Parathyroid adenoma (tissue), 2 donors: Measurements from ENCODE around the gene PIP5K1C.

Experiments used
- H2AFZ ChIP-seq: fragments of 300-600 bp; sonication (generic); one replicate; pipeline ENCODE4 v1.7.0; 2017; ENCODE audit warnings: antibody characterized with exemption, mild to moderate bottlenecking
- H3K27ac ChIP-seq: fragments of 300-600 bp; sonication (generic); one replicate; pipeline ENCODE4 v1.7.0; 2017
- H3K27me3 ChIP-seq: fragments of 300-600 bp; sonication (generic); one replicate; pipeline ENCODE4 v1.7.0; 2017; ENCODE audit warnings: low read length; ENCODE audit not compliant: control insufficient read depth, insufficient read depth
- H3K36me3 ChIP-seq: fragments of 300-600 bp; sonication (generic); one replicate; pipeline ENCODE4 v1.7.0; 2017; ENCODE audit warnings: low read length; ENCODE audit not compliant: control insufficient read depth, insufficient read depth
- H3K4me1 ChIP-seq: fragments of 300-600 bp; sonication (generic); one replicate; pipeline ENCODE4 v1.7.0; 2017; ENCODE audit warnings: control low read depth
- H3K4me2 ChIP-seq: fragments of 300-600 bp; sonication (generic); one replicate; pipeline ENCODE4 v1.7.0; 2017; ENCODE audit warnings: low read length
- H3K4me3 ChIP-seq: fragments of 300-600 bp; sonication (generic); one replicate; pipeline ENCODE4 v1.7.0; 2017; ENCODE audit warnings: low read depth, low read length
- H3K79me2 ChIP-seq: fragments of 300-600 bp; sonication (generic); one replicate; pipeline ENCODE4 v1.7.0; 2017; ENCODE audit warnings: control low read depth
- H3K9ac ChIP-seq: fragments of 300-600 bp; sonication (generic); one replicate; pipeline ENCODE4 v1.7.0; 2017; ENCODE audit warnings: mild to moderate bottlenecking
- H3K9me3 ChIP-seq: fragments of 300-600 bp; sonication (generic); one replicate; pipeline ENCODE4 v1.7.0; 2017; ENCODE audit warnings: low read length; ENCODE audit not compliant: control insufficient read depth
- TF ChIP-seq, protein P1 (sequence below): fragments of 300-600 bp; sonication (generic); IDR thresholded peaks from one replicate; pipeline ENCODE4 v1.7.0; 2017; ENCODE audit warnings: antibody characterized with exemption, mild to moderate bottlenecking
- donor health status: primary hyperparathyroidism.

PIP5K1C gene

DNA sequence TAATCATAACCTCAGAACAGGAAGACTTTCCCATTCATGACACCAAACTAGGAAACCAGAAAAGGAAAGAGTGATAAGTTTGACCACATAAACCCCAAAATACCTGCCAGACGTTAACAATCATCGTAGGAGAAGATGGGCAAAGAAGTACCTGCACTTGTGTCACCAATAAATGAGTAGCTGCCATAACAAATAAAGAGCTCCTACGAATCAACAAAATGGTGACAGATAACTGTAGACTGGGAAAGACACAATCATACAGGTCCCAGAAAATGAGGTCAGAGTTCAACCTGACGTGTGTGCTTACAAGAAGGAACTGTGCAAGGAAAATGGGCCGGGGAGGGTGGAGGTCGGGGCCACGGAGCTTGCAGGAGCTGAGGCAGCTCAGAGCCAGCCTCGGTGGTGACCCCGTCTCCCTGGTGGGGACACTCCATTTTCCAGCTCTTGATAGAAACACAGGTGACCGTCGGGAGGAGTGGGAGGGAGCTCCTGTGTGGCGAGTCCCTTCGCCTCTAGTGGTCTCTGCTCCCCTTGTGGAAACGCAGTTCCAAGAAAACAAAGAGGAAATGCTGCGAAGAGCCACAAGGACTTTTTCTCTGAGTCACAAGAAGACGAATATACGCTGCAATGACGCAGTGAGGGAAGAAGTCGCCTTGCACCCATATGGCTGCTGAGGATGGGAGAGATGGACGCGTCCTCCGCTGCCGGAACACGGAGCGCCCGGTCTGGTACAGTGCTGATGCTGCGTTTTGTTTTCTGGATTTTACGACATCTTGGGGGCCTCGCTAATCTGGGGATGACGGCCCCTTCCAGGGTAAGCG lies 9.5 kb downstream of the PIP5K1C start:
- peaks cover 9% of the 10 kb centered on the region for H3K79me2 ChIP-seq
- no peak overlapping the region for H2AFZ ChIP-seq
- H3K9ac ChIP-seq = no peak overlapping the region
- H3K9me3 ChIP-seq = no peaks in the 10 kb centered on the region
- TF ChIP-seq, protein P1, sequence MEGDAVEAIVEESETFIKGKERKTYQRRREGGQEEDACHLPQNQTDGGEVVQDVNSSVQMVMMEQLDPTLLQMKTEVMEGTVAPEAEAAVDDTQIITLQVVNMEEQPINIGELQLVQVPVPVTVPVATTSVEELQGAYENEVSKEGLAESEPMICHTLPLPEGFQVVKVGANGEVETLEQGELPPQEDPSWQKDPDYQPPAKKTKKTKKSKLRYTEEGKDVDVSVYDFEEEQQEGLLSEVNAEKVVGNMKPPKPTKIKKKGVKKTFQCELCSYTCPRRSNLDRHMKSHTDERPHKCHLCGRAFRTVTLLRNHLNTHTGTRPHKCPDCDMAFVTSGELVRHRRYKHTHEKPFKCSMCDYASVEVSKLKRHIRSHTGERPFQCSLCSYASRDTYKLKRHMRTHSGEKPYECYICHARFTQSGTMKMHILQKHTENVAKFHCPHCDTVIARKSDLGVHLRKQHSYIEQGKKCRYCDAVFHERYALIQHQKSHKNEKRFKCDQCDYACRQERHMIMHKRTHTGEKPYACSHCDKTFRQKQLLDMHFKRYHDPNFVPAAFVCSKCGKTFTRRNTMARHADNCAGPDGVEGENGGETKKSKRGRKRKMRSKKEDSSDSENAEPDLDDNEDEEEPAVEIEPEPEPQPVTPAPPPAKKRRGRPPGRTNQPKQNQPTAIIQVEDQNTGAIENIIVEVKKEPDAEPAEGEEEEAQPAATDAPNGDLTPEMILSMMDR = no peak
- peaks cover 5% of the 10 kb centered on the region for H3K4me1 ChIP-seq
- no peaks in the 10 kb centered on the region for H3K36me3 ChIP-seq
- H3K27ac ChIP-seq = no peak overlapping the region
- H3K27me3 ChIP-seq = no peaks in the 10 kb centered on the region
- H3K4me3 ChIP-seq = no peak overlapping the region
- no peak overlapping the region for H3K4me2 ChIP-seq

DNA sequence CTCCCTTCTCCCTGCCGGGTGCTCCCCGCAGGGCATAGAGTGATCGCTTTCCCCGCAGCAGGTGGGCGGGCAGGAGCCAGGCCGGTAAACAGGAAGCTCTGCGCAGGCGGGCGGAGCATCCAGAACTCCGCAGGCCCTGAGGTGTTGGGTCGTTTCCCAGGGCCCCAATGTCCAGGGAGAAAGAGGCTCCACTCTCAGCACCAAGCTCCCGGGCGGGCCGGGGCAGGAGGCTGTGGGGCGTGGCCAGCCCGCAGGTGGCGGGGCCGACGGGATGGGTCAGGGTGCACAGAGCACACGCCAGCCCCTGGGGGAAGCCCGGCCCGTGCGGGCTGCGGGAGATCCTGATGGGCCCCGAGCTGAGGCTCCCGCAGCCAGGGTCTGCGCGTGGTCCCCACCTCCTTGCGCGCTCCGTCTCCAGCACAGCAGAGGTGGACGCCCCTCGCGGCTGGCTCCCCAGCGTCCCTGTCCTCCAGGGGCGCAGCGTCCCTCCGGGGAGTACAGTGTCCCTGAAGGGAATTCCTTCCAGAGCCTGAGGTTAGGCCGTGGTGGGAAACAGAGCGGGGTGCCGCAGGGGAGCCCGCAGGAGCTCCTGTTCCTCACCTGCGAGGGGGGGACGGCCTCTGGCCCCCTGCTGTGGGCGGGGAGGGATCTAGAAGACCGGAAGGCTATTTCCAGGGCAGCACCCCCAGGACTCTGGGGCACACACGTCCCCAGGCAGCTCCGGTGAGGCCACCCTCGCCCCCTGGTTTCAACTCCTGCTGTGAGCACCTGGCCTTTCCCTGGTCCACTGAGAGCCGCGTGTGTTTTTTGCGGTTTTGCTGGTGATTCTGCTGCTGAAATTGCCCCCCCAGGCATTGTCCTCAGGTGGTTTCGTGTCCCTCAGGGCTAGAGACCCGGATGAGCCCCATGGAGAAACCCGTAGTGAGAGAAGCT lies 12.2 kb downstream of the PIP5K1C start:
- Histone ChIP-seq H3K9ac (no peak overlapping the region), H3K4me3 (no peak overlapping the region)

DNA sequence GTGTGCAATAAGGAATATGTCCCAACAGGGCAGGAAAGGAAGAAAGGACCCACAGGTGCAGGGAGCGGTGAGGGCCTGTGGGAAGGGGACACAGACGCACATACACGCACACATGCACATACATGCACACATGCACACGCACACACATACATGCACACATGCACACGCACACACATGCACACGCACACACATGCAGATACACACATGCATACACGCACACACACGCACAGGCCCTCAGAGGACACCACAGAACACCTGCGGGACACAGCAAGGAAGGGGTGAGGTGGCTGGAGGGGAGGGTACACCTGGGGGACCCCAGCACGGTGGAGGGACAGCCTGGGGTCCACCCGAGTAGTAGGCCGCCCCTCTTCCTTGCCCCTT lies 12.9 kb downstream of the PIP5K1C start:
- Histone ChIP-seq H3K36me3 (no peaks in the 10 kb centered on the region), H3K9ac (no peak overlapping the region), H2AFZ (peak overlapping the region; percentile 59), H3K79me2 (peaks cover 32% of the 10 kb centered on the region), H3K4me2 (no peak overlapping the region), H3K27me3 (no peaks in the 10 kb centered on the region), H3K9me3 (no peaks in the 10 kb centered on the region), H3K4me3 (no peak overlapping the region), H3K4me1 (peaks cover 5% of the 10 kb centered on the region), H3K27ac (no peak overlapping the region)
- TF ChIP-seq, protein P1 = no peak

More for the DNA sequence above, 12.2 kb downstream of the PIP5K1C start:
- TF ChIP-seq, protein P1 = no peak
- Histone ChIP-seq H3K9me3 (no peaks in the 10 kb centered on the region), H3K27ac (peak overlapping the region; percentile 47), H3K4me1 (peaks cover 5% of the 10 kb centered on the region), H2AFZ (peak overlapping the region; percentile 59), H3K27me3 (no peaks in the 10 kb centered on the region), H3K4me2 (peak overlapping the region; percentile 31), H3K36me3 (no peaks in the 10 kb centered on the region), H3K79me2 (peaks cover 28% of the 10 kb centered on the region)

DNA sequence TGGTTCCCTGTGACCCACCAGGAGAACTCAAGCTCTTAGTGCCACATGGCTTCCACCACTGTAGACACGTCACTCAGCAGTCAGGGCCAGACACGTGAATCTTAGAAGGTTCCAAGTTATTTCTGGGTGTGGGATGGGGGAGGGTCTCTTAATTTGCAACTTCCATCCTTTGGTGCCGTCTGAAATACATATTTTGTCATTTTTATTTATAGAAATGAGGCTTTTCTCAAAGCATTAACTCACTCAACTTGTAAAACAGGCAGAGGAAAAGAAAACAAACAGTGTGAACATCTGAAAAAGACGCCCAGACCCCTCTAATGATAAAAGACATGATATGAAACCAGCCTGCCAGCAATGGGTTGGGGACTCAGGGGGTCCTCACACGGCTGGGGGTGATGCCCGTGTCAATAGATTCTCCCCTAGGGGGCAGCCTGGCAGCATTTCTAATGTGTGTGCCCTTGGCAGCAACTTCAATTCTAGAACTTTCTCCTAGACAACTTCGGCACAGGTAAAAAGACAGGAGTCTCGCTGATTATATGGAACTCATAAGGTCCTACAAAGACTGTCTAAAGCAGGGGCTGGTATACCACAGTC lies 15.4 kb downstream of the PIP5K1C start:
- Histone ChIP-seq H3K4me2 (no peak overlapping the region), H3K9ac (no peak overlapping the region), H3K36me3 (no peaks in the 10 kb centered on the region), H3K27ac (no peak overlapping the region), H3K4me3 (no peak overlapping the region), H3K9me3 (no peaks in the 10 kb centered on the region), H3K27me3 (no peaks in the 10 kb centered on the region), H3K79me2 (peaks cover 50% of the 10 kb centered on the region), H2AFZ (no peak overlapping the region), H3K4me1 (peaks cover 5% of the 10 kb centered on the region)
- TF ChIP-seq, protein P1 = no peak
